VCaP (cell line): Measurements from ENCODE around the gene GABRD.

ENCODE experiments used
- H3K27ac ChIP-seq: fragments of 450-650 bp; 2 replicates; pipeline ENCODE4 v1.5.1; 2017
- CTCF ChIP-seq: fragments of 450-650 bp; conservative IDR thresholded peaks from 2 replicates; pipeline ENCODE4 v1.5.1; 2017; ENCODE audit warnings: mild to moderate bottlenecking, moderate library complexity

GABRD gene

GRCh38 chr1:2080140-2080539 lies 61.0 kb downstream of the GABRD start:
- H3K27ac ChIP-seq = no peak overlapping the region
- no peak for TF ChIP-seq CTCF
